ACHN (cell line): ENCODE results near the gene UST.
"Not testable (repeated sequence)": the region's sequence is repeated elsewhere in the genome, so short reads cannot be mapped to it uniquely, and the experiment has no call there.

Source experiments
- DNase-seq: peaks from one replicate; pipeline ENCODE4 v3.0.0-alpha.2; 2015
- in situ Hi-C: cut with HindIII; loops from 2 replicates; pipeline ENCODE4 v1.10.0; 2017; ENCODE audit warnings: low sequenced_read_pairs, low pct_ligation_motif_present, low pct_unique_long_range_greater_than_20kb

Gene UST

DNA sequence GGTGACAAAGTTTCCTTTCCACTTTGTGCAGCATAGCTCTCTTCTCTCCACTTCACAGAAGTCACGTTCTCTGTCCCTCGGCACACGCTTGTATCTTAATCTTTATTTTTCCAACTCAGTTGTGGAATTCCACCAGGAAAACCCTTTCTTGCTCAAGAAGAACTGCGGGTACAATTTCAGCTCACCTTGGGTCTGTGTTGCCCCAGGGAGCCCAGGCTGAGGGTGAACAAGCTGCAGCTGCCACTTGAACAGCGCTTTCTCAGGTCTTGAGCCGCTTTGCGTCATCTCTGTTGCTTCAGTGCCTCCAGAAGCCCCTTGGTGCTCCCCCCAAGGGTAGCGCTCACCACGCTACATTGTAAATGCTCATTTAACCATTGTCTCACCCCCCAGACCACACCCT is 341.5 kb downstream of the UST start:
- in situ Hi-C loops: loop anchor here (25.0 kb wide), 1 partner anchor 349 kb away; no protein-coding TSS in a partner anchor
- no peak for DNase-seq

DNA sequence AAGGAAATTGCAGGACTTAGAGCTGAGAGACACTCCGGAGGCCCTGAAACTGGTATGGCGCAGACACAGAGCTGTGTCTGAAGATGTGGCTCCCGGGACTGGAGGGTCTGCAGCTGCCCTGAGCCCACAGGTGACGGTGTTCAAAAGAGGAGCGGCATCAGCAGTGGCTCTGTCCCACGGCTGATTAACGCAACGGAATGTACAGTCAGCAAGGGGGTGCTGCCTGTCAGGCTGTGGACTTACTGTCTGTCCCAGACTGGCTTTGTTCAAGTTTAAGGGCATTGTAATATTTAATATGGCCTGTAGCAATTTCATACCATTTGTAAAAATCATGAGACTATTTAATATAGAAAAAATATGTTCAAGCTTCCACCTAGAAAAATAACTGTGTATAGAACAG is 342.7 kb downstream of the UST start:
- in situ Hi-C loops: loop anchor here (25.0 kb wide), 1 partner anchor 348 kb away; no protein-coding TSS in a partner anchor
- no peak for DNase-seq

DNA sequence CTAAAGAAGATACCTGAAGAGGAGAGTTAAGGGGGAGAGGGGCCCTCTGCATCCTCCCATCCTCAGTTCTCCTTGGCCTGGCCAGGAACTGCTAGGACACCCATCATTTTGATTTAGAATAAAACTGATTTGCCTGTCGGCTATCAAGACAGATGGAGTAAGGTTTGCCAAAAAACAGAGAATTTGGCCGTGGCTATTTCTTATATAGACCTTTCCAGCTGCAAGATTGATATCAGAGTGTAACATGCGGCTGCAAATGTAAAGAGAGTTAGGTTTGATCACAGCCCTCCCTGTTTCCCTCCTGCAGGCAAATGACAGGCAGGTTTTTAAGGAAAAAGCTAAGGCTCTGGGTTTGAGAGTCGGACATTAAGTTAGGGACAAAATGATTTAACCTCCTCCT is 344.1 kb downstream of the UST start:
- in situ Hi-C loops: loop anchor here (25.0 kb wide), 1 partner anchor 346 kb away; no protein-coding TSS in a partner anchor
- no peak for DNase-seq

DNA sequence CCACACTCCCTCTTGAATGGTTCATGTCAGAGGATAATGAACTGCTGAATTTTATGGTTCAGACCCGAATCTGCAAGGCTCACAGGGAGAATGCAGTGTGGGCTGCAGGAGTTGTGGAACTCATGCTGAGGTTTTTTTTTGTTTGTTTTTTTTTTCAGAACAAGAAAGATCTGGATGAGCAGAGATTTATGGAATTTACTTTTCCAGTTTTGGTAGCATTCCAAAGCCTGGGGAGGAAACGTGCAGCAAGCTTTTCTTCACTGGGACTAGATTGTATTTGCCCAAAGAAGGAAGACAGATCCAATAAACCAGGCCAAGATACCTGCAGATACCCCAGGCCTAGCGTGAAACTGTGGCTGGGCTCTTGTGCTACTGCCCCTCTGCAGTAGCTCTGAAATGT is 346.8 kb downstream of the UST start:
- no peak for DNase-seq

DNA sequence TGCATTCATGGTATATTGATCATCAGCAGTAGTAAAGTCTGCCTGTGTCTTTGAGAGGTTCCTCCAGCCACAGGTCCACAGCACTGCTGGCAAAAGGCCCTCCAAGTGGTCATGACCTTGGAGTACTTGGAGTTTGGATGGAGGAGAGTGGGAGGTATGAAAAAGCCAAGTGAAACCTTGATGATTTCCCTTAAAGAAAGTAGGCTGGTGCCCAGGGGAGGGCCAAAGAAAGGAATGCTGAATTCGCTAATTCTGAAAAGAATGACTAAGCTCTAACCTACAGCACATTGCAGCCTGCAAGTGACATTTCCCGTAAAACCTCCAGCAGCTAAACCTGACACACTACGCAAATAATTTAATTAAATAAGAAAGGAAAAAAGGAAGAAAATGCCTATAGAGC is 347.3 kb downstream of the UST start:
- in situ Hi-C loops: loop anchor here (25.0 kb wide), 1 partner anchor 343 kb away; no protein-coding TSS in a partner anchor
- no peak for DNase-seq

More for the DNA sequence above, 346.8 kb downstream of the UST start:
- in situ Hi-C loops: loop anchor here (25.0 kb wide), 1 partner anchor 344 kb away; no protein-coding TSS in a partner anchor

DNA sequence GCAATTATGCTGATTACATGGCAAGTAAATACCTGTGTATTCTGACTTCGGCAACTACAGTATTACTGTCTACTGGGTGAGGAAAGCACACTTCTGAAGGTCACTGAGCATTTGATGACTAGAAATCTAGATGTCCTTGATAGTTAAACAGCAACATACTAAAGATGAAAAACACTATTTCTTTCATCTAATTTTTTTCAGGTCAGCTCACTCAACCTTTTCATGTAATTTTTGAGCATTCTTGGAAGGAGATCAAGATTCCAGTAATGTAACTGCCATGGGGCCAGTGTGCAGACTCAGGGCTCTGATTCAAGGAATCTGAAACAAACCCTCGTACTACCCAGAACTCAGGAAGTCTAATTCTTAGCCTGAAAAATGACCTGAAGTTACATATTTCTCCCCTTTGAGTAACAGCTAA is 348.1 kb downstream of the UST start:
- DNase-seq: no peak
- in situ Hi-C loops: loop anchor here (25.0 kb wide), 1 partner anchor 342 kb away; no protein-coding TSS in a partner anchor

DNA sequence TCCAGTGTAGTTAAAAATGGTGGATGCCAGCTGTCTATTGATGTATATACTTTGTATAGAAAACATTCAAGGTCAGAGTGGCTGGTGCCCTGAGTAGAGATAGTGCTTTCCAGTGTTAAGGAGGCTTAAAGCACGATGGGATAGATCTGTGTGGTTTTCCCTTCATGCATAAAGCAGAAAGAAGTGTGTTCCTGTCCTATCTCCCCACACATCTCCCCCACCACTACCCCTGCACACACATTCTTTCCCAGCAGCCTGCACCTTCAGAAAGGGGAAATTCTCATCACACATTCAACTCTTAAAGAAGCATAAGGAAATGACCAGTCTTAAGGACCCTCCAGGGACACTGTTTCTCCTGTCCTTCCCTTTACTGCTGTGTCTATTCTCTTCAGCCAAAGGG is 349.0 kb downstream of the UST start:
- no peak for DNase-seq
- in situ Hi-C loops: loop anchor here (25.0 kb wide), 1 partner anchor 341 kb away; no protein-coding TSS in a partner anchor

DNA sequence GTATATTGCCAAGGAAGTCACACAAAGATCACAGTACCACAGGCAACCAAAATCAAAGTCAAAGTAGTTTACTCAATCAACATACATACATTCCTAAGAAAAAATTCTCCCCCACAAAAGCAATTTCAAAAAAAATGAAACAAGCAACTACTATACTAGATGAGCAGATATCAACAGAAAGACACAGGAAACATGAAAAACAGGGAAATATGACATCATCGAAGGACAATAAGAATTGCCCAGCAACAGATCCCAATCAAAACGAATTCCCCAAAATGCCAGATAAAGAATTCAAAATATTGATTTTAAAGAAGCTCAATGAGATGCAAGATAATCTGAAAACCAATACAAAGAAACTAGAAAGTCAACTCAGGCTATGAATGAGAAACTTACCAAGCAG is 351.0 kb downstream of the UST start:
- in situ Hi-C loops: loop anchor here (25.0 kb wide), 1 partner anchor 340 kb away; no protein-coding TSS in a partner anchor
- DNase-seq: no peak

DNA sequence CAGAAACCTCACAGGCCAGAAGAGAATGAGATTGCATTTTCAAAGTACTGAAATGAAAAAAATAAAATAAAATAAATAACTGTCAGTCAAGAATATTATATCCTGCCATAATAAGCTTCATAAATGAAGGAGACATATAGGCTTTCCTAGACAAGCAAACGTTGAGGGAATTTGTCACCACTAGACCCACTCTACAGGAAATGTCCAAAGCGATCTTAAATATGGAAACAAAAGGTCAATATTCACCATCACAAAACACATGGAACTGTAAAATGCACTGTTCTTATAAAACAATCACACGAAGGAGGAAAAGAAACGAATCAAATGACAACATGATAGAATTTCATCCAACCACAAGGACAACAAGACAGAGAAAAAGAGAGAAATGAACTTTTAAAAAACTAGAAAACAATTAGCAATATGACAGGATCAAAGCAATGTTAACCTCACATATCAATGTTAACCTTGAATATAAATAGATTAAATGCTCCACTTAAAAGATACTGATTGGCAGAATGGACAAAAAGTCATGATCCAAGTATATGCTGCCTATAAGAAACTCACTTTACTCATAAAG is 352.0 kb downstream of the UST start:
- in situ Hi-C loops: loop anchor here (25.0 kb wide), 1 partner anchor 339 kb away; no protein-coding TSS in a partner anchor
- DNase-seq: no peak

DNA sequence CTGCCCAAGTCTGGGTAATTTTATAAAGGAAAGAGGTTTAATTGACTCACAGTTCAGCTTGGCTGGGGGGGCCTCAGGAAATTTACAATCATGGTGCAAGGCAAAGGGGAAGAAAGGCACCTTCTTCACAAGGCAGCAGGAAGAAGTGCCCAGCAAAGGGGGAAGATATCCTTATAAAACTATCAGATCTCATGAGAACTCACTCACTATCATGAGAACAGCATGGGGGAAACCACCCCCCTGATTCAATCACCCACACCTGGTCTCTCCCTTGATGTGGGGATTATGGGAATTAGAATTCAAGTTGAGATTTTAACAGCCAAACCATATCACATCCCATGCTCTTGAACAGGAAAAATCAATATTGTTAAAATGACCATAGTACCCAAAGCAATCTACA is 355.5 kb downstream of the UST start:
- no peak for DNase-seq
- in situ Hi-C loops: no loop called here

DNA sequence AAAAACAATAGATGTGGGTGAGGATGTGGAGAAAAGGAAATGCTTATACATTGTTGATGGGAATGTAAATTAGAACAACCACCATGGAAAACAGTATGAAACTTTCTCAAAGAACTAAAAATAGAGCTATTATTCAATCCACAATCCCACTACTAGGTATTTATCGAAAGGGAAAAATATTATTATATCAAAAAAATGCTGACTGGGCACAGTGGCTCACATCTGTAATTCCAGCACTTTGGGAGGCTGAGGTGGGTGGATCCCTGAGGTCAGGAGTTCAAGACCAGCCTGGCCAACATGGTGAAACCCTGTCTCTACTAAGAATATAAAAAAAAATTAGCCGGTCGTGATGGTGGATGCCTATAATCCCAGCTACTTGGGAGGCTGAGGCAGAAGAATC is 357.1 kb downstream of the UST start:
- DNase-seq, in situ Hi-C loops: not testable (repeated sequence)

DNA sequence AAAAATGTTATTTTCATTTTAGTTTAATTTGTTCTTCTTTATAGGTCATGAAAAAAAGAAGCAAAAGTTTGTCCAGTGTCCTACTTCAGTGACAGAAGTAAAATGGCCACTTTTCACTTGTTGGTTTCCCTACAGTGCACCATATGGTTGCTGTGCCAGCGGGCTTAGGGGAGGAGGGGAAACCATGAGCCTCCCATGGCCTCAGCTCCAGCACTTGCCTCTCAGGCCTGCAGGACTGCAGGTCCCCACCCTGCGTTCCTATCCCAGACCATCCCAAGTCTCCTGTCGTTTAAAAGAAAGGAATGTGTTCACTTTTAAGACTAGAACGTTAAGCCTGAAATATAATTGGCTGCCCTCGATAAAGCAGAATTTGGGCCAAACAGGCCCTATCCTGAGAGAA is 360.7 kb downstream of the UST start:
- in situ Hi-C loops: no loop called here
- no peak for DNase-seq

DNA sequence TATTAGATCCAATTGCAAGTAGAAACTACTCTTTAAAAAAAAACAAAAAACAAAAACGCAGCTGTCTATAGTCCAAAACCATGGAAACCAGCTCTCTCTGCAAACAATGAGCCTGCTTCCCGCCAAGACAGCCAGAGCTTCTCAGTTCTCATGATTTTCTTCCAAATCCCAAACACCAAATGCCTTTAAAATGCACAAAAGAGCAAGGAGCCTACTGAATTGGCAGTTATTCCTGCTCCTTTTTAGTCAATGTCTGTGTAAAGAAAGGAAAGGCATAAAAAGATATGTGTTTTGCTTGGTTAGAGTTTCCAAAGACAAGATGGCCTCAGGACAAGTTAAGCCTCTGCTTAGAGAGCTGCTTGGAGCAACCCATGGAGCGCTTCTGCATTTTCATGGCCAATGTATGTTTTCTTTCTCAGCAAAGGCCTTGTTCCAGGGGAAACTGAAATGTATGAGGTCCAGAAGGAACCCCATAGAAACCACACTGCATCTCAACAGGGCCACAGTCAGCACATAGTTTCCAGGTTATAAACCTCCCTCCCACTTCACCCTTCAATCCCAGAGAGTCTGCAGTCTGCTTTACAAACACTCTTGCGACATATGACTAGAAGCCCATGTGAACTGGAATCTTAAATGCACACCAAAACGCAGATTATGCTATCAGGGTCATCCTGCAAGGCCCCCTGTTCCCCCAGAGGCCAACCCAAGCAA is 361.4 kb downstream of the UST start:
- in situ Hi-C loops: no loop called here
- DNase-seq: no peak

DNA sequence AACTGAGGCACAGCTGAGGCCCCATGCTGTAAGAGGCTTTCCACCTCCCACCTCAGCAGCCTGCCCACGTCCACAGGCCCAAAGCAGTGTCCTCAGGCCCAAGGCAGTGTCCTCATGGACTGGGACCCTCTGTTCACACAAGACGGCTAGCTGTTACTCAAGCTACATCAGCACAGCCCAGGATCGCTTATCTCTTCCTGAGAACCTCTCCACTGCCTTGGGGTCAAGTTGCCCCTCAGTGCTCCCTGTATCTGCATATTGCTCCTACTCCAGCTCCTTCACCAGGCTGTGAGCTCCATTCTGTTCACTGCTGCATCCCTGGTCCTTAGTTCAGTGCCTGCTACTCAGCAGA is 361.9 kb downstream of the UST start:
- in situ Hi-C loops: no loop called here

DNA sequence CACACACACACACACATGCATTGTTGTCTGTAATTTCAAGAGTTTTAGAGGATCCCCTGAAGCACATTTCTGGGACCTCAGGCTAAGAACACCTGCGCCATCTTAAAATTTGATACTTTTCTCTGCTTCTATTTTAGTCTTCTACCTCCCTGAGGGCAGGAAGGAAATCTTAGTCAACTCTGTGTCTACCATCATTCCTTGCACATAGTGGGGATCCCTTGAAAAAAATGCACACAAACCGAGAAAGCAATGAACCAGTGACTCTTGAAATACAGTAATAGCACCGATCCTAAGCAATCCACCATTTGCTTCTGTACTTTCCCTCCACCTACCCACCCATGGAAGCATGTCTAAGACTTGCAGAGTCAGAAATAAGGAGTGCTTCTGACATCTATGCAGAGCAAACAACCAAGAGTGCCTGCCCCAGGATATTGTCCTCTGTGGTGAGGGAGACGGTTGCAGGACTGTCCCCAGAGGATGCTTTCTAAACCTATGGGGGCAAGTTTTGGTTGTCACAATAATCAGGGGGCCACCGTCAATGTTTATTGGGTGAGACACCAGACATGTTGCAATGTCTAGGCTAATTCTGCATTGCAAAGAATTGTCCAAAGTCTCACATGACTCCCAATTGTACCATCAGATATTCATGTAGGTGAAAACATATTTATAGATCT is 362.7 kb downstream of the UST start:
- in situ Hi-C loops: no loop called here

More for the DNA sequence above, 361.9 kb downstream of the UST start:
- no peak for DNase-seq

DNA sequence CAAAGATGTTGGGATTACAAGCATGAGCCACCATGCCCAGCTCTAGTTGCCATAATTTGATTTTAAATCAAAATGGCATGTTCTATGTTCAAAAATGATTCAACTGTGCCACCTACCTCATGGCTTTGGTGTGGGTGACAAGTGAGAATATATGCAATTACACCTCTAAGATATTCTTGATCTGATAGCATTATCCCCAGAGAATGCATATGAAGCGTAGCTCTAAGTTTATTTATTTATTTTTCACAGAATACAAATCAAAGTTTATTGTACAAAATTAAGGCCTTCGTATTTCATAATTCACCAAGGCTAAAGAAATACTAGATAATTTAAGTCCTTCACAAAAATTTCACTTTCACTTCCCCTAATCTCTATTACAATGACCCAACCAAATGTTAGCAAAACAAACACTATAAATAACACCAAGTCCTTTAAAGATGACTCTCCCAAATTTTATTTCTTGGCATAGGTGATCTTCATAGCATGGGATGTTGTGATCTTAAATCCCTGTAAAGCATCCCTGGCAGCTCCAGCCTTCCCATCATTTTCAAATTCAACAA is 364.8 kb downstream of the UST start:
- DNase-seq: no peak
- in situ Hi-C loops: no loop called here

More for the DNA sequence above, 362.7 kb downstream of the UST start:
- no peak for DNase-seq

DNA sequence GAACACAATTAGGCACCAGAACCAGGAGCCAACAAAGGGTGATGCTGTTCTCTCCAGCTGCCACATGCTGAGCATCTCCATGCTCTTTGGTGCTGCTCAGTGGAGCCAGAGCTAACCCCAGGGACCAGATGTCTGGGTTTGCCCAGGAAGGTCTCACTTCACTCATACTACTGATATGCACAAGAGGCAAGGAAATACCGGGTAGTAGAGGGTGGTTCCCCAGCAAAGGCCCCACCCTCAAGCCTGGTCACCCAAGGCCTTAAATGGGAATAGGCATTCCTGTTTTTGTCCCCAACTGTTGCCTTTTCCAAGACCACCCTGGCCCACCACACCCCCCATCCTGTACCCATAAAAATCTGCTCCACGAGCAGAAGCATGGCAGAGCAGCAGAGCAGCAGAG is 366.1 kb downstream of the UST start:
- in situ Hi-C loops: no loop called here
- DNase-seq: no peak

DNA sequence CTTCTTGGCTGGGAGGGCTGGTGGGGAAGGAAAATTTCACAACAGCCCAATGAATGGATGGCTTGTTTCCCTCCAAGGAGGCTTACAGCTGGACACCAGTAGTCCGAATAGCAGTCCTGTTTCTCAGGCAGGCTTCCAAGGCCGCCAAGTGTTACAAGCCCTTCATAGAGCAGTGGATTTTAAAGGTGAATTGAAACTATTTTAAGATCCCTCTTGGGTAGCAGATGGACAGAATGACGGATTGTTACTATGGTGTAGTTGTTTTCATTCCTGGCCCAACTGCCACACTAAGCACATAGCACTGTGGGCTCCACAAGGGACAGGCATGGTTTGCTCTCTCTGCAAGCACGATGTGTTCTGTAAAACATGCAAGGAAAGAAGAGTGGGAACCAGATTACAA is 367.3 kb downstream of the UST start:
- DNase-seq: no peak
- in situ Hi-C loops: no loop called here
